NCI-H2227 (cell line): ENCODE results near the gene ZNF407.
"Not testable (repeated sequence)": the region's sequence is repeated elsewhere in the genome, so short reads cannot be mapped to it uniquely, and the experiment has no call there.

ENCODE experiments used
- DNase-seq: peaks from one replicate; lab custom pipeline; 2025; ENCODE audit not compliant: unreplicated experiment; lab: John Stamatoyannopoulos, UW

Gene ZNF407

DNA sequence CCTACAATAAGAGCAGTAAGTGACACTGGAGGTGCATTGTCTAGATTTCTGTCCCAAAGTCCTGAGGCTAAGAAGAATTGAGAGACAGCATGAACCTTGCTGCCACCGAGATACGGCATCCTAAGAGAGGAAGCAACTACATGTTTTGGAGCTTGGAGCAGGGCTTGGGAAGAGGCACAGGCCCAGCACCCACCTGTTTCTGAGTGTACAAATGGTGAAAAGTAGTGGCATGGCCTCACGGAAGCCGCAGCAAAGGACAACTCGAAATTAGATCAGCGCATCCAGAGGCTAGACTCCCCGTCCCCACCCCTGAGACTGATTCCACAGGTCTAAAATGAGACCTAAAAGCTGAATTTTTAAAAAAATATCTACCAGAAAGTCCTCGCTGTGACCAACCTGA lies 483.8 kb downstream of the ZNF407 start:
- no peak for DNase-seq

DNA sequence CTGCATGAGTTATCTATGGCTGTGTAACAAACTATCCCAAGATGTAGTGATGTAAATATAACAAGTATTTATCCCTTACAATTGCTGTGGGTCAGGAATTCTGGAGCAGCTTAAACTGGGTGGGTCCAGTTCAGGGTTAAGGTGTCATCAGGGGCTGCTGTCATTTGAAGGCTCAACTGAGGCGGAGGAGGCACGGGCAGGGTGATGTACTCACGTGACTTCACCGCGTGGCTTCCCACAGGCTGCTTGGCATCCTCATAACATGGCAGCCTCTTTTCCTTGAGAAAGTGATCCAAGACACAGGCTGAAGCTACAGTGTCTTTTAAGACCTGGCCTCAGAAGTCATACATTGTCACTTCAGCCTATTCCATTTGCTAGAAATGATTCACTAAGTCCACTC lies 485.5 kb downstream of the ZNF407 start:
- DNase-seq = no peak

- no peak for DNase-seq
Measured at GRCh38 chr18:75083761-75084160, 486.1 kb downstream of the ZNF407 start.

DNA sequence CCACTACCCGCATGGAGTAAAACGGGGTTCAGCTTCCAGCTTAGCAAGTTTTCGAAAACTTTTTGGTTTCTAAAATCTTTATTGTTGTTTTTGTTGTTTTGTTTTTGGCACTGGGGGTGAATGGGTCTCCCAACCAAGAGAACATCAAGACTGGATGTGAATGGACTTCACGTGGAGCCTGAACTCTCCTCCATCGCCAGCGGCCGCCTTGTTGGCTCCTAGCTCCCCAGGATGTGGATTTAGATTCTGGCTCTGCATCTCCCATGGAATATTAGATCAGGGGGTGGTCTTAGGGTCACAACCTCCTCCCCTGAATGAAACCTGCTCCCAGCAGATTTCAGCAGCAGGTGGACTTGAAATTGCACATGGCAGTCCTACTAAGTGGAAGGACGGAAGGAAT lies 488.0 kb downstream of the ZNF407 start:
- DNase-seq = not testable (repeated sequence)

GRCh38 chr18:75086494-75087034 lies 488.9 kb downstream of the ZNF407 start:
- DNase-seq = no peak

GRCh38 chr18:75087119-75088020 lies 489.7 kb downstream of the ZNF407 start:
- no peak for DNase-seq

- DNase-seq = no peak
Measured at GRCh38 chr18:75088021-75088506, 490.4 kb downstream of the ZNF407 start.

- no peak for DNase-seq
Measured at GRCh38 chr18:75088622-75089211, 491.0 kb downstream of the ZNF407 start.

GRCh38 chr18:75089748-75090327 lies 492.2 kb downstream of the ZNF407 start:
- DNase-seq = no peak

- DNase-seq = no peak
Measured at GRCh38 chr18:75090336-75090735, 492.7 kb downstream of the ZNF407 start.

GRCh38 chr18:75097491-75098225 lies 500.0 kb downstream of the ZNF407 start:
- no peak for DNase-seq

- DNase-seq = no peak
Measured at GRCh38 chr18:75100832-75101630, 503.4 kb downstream of the ZNF407 start.

DNA sequence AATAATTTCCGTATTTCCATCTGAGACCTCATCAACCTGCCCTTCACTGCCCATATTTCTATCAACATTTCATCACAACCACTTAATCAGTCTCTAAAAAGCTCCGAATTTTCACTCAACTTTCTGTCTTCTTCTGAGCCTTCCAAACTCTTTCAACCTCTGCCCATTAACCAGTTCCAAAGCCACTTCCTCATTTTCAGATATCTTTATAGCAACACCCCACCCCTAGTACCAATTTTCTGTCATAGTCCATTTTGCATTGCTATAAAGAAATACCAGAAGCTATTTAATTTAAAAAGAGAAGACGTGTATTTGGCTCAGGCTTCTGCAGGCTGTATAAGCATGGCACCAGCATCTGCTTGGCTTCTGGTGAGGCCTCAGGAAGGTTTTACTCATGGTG lies 504.2 kb downstream of the ZNF407 start:
- no peak for DNase-seq

DNA sequence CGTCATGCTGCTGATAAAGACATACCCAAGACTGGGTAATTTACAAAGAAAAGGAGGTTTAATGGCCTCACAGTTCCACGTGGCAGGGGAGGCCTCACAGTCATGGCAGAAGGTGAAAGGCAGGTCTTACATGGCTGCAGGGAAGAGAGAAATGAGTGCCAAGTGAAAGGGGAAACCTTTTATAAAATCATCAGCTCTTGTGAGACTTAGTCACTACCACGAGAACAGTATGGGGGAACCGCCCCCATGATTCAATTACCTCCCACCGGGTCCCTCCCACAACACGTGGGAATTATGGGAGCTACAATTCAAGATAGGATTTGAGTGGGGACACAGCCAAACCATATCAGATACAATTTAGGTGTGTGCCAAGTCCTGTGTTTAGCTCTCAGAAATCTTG lies 506.4 kb downstream of the ZNF407 start:
- not testable (repeated sequence) for DNase-seq

- no peak for DNase-seq
Measured at GRCh38 chr18:75104483-75104882, 506.8 kb downstream of the ZNF407 start.

GRCh38 chr18:75105551-75106254 lies 508.0 kb downstream of the ZNF407 start:
- DNase-seq = no peak

GRCh38 chr18:75106746-75107145 lies 509.1 kb downstream of the ZNF407 start:
- DNase-seq = no peak

DNA sequence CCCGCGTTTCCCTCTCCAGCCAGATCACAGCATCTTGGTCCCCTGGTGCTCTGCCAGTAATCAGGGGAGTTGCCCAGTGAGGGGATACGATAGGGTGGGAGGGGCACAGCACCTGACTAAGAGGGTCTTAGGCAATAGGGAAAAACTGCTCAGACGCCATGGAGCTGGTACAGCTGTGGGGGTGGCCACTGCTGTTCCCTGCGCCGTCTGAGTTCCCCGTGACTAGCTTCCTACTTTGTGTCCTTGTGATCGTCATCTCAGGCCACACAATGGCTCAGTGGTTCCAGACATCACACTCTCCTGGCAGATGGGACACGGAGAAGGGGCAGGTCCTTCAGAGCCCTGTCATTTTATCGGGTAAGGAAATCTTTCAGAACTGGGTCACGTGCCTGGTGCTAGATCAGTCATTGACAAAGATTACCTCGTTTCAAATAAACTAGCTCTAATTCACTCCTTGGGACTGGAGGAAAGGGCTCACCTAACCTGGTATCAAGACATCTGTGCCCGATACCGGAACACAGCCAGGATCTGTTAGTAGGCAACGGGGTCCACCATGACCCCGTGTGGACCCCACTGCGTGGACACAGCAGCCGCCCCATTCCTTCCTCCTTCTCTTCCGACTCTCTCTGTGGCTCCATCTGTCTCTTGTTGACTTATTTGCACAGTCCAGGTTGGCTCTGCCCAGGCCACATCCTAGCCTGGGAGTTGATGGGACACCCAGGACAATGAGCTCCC lies 509.7 kb downstream of the ZNF407 start:
- no peak for DNase-seq

DNA sequence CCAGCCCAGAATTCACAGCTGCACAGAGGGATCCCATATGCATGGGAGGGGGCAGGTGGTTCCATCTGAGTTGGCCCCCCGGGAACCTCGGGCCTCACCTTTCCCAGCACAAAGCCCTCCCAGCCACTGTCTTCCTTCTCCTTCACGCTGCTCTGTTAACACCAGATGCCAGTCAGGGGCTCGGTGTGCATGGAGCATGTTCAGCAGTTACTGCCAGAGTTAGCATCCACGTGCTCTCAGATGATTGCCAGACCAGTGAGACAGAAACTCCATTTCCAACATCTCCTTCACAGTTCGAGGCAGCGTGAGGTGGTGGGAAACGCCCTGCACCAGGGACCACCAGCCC lies 510.2 kb downstream of the ZNF407 start:
- no peak for DNase-seq
